OCI-LY3 (cell line): ENCODE data around the gene CSTPP1.
A peak's percentile ranks its signal among the peaks of the same experiment; 100 is the strongest.

Source experiments
- H2AFZ ChIP-seq: fragments of 200-600, 300-600 bp; shearing (Covaris generic); 2 replicates; pipeline ENCODE4 v1.6.0; 2014; ENCODE audit warnings: antibody characterized with exemption, low read depth, low read length
- H3K27ac ChIP-seq: fragments of 200-600, 300-600 bp; sonication (generic); 2 replicates; pipeline ENCODE4 v1.5.1; 2014; ENCODE audit warnings: mild to moderate bottlenecking, low read length, moderate library complexity, mixed read lengths
- H3K27me3 ChIP-seq: fragments of 200-600, 300-600 bp; sonication (generic); 2 replicates; pipeline ENCODE4 v1.6.1; 2014; ENCODE audit warnings: low read depth, low read length, mixed read lengths
- H3K36me3 ChIP-seq: fragments of 200-600, 300-600 bp; sonication (generic); replicated peaks from 2 replicates; pipeline ENCODE3; 2014; ENCODE audit warnings: low read depth, low read length, mixed read lengths
- H3K4me1 ChIP-seq: fragments of 300-600, 200-600 bp; sonication (generic); 2 replicates; pipeline ENCODE4 v1.6.1; 2014; ENCODE audit warnings: low read length, mixed read lengths
- H3K4me2 ChIP-seq: fragments of 200-600, 300-600 bp; sonication (generic); 2 replicates; pipeline ENCODE4 v1.6.1; 2014; ENCODE audit warnings: low read length, mixed read lengths
- H3K4me3 ChIP-seq: fragments of 300-600, 200-600 bp; sonication (generic); 2 replicates; pipeline ENCODE4 v1.5.1; 2014; ENCODE audit warnings: antibody characterized with exemption, mild to moderate bottlenecking, low read length, moderate library complexity
- H3K79me2 ChIP-seq: fragments of 300-600, 200-600 bp; shearing (Covaris generic); 2 replicates; pipeline ENCODE4 v1.6.1; 2014; ENCODE audit warnings: mild to moderate bottlenecking, low read length, mixed read lengths
- H3K9ac ChIP-seq: fragments of 300-600, 200-600 bp; shearing (Covaris generic); 2 replicates; pipeline ENCODE4 v1.6.0; 2014; ENCODE audit warnings: mild to moderate bottlenecking, low read length, moderate library complexity
- H3K9me3 ChIP-seq: fragments of 200-600, 300-600 bp; shearing (Covaris generic); 2 replicates; pipeline ENCODE4 v1.6.1; 2014; ENCODE audit warnings: low read length, mixed read lengths; ENCODE audit not compliant: insufficient read depth
- H4K20me1 ChIP-seq: fragments of 200-600, 300-600 bp; sonication (generic); 2 replicates; pipeline ENCODE4 v1.6.1; 2016; ENCODE audit warnings: low read length, mixed read lengths; ENCODE audit not compliant: insufficient read depth
- EZH2phosphoT487 ChIP-seq: fragments of 200-600 bp; shearing (Covaris generic); IDR thresholded peaks from 2 replicates; pipeline ENCODE4 v1.6.1; 2018; ENCODE audit warnings: antibody characterized with exemption, mixed run types, low read depth
- TF ChIP-seq, protein P1 (sequence below): fragments of 200-600, 300-600 bp; sonication (generic); IDR thresholded peaks from 2 replicates; pipeline ENCODE4 v1.5.1; 2014; ENCODE audit warnings: antibody characterized with exemption, low read length, low read depth

The CSTPP1 gene

DNA sequence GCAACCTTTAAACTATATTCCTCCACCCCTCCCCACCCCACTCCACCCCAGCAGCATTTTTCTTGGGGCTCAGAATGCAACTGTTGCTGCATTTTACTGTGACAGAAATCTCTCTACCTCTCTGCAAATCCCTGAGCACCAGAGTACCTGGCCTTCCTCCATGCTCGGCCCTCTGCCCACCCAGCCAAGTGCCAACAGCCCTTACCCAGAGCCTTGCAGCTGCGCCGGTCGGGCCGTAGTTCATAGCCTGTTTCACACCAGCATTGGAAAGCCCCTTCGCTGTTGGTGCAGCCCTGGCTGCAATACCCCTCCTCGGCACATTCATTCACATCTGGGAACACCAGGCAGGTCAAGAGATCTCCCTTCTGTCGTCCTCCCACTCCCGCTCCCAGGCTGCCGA lies 41.6 kb upstream of the CSTPP1 start:
- Histone ChIP-seq H3K79me2 (no peaks in the 10 kb centered on the region), H3K9ac (no peak overlapping the region), H3K4me3 (no peak overlapping the region), H3K4me1 (peaks cover under 1% of the 10 kb centered on the region; the same call in 1 of the 2 replicates), H3K27ac (no peak overlapping the region), H3K9me3 (no peaks in the 10 kb centered on the region), H2AFZ (no peak overlapping the region), H3K27me3 (no peaks in the 10 kb centered on the region), H3K4me2 (no peak overlapping the region), H4K20me1 (no peaks in the 10 kb centered on the region), H3K36me3 (no peaks in the 10 kb centered on the region)
- TF ChIP-seq, protein P1, sequence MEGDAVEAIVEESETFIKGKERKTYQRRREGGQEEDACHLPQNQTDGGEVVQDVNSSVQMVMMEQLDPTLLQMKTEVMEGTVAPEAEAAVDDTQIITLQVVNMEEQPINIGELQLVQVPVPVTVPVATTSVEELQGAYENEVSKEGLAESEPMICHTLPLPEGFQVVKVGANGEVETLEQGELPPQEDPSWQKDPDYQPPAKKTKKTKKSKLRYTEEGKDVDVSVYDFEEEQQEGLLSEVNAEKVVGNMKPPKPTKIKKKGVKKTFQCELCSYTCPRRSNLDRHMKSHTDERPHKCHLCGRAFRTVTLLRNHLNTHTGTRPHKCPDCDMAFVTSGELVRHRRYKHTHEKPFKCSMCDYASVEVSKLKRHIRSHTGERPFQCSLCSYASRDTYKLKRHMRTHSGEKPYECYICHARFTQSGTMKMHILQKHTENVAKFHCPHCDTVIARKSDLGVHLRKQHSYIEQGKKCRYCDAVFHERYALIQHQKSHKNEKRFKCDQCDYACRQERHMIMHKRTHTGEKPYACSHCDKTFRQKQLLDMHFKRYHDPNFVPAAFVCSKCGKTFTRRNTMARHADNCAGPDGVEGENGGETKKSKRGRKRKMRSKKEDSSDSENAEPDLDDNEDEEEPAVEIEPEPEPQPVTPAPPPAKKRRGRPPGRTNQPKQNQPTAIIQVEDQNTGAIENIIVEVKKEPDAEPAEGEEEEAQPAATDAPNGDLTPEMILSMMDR: no peak
- no peak for TF ChIP-seq EZH2phosphoT487

DNA sequence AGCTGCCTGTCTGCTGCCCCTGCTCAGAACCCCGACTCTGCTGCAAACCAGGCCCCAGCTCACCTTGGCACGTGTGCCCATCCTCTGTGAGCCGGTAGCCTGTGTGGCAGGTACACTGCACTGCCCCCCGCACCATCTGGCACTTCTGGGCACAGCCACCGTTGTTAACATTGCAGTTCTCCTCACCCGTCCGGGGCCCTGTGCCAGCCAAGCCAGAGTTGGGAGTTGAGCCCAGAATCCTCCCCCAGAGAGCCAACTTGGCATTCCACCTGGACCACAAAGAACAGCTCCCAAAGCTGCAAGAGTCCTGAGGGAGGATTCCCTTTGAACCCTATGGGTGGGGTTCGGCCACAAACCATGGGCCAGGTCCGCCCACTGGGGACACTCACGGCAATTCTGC lies 40.7 kb upstream of the CSTPP1 start:
- H3K36me3 ChIP-seq: no peaks in the 10 kb centered on the region

GRCh38 chr11:46896719-46897406 lies 39.7 kb upstream of the CSTPP1 start:
- H3K9me3 ChIP-seq: no peaks in the 10 kb centered on the region
- no peaks in the 10 kb centered on the region for H3K4me1 ChIP-seq
- no peaks in the 10 kb centered on the region for H3K27me3 ChIP-seq
- no peak overlapping the region for H3K4me2 ChIP-seq
- H2AFZ ChIP-seq: no peak overlapping the region
- H3K36me3 ChIP-seq: no peaks in the 10 kb centered on the region
- TF ChIP-seq EZH2phosphoT487: no peak
- TF ChIP-seq, protein P1: peak; percentile 35; the same call in 1 of the 2 replicates
- H3K9ac ChIP-seq: no peak overlapping the region
- no peaks in the 10 kb centered on the region for H4K20me1 ChIP-seq
- H3K4me3 ChIP-seq: no peak overlapping the region
- H3K79me2 ChIP-seq: no peaks in the 10 kb centered on the region
- H3K27ac ChIP-seq: no peak overlapping the region

More for the DNA sequence above, 40.7 kb upstream of the CSTPP1 start:
- no peaks in the 10 kb centered on the region for H4K20me1 ChIP-seq
- H2AFZ ChIP-seq: no peak overlapping the region
- H3K9me3 ChIP-seq: no peaks in the 10 kb centered on the region
- no peak overlapping the region for H3K9ac ChIP-seq
- H3K79me2 ChIP-seq: no peaks in the 10 kb centered on the region
- no peak overlapping the region for H3K4me3 ChIP-seq
- H3K4me1 ChIP-seq: no peaks in the 10 kb centered on the region
- no peaks in the 10 kb centered on the region for H3K27me3 ChIP-seq
- no peak overlapping the region for H3K27ac ChIP-seq
- TF ChIP-seq EZH2phosphoT487: no peak
- TF ChIP-seq, protein P1: no peak
- no peak overlapping the region for H3K4me2 ChIP-seq

GRCh38 chr11:46898396-46899095 lies 38.0 kb upstream of the CSTPP1 start:
- no peak overlapping the region for H2AFZ ChIP-seq
- H3K36me3 ChIP-seq: no peaks in the 10 kb centered on the region
- H3K9ac ChIP-seq: no peak overlapping the region
- H3K4me1 ChIP-seq: no peaks in the 10 kb centered on the region
- no peaks in the 10 kb centered on the region for H3K79me2 ChIP-seq
- no peaks in the 10 kb centered on the region for H3K9me3 ChIP-seq
- no peaks in the 10 kb centered on the region for H3K27me3 ChIP-seq
- no peak overlapping the region for H3K4me2 ChIP-seq
- H4K20me1 ChIP-seq: no peaks in the 10 kb centered on the region
- no peak overlapping the region for H3K27ac ChIP-seq
- no peak for TF ChIP-seq EZH2phosphoT487
- TF ChIP-seq, protein P1: no peak
- no peak overlapping the region for H3K4me3 ChIP-seq
